Epidermal melanocyte (primary cell): ENCODE data around the gene NTN5.

Experiments
- DNase-seq: peaks from one replicate; pipeline ENCODE4 v3.0.0; 2011; ENCODE audit warnings: low spot score; ENCODE audit not compliant: insufficient read length

The NTN5 gene

DNA sequence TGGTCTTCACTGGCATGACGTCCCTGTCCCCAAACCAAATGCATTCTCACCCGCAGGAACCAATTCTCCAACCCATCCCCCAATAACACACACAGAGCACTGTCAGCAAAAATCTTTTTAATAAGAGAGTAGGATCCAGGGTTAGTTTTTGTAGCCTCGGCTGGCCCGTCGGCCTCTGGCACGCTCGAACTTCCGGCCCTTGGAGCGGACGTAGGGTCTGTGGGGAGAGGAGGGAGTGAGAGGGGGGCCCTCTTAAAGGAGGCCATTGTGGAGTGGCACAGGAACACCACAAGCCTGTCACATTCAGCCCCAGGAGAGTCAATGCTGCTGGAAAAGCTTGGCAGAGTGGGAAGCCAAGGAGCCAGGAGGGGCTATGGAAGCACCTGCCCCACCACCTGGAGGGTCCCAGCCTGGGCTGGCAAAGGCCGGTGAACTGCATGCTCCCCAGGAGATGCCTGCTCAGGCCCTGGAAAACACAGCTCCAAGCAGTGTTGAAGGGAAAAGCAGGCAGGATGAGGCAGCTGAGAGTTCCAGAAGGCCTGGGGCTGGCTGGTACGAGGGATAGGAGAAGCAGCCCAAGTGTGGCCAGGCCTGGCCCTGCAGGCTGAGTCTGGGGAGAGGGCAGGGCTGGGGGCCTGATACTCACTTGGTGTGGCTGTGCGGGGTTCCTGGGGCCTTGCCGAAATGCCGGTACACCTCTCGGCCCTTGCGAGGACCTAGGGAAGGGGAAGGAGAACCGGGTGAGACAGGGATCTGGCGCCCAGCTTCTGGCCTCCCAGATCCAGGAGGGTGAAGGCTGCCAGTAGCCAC lies 57.4 kb downstream of the NTN5 start:
- no peak for DNase-seq

DNA sequence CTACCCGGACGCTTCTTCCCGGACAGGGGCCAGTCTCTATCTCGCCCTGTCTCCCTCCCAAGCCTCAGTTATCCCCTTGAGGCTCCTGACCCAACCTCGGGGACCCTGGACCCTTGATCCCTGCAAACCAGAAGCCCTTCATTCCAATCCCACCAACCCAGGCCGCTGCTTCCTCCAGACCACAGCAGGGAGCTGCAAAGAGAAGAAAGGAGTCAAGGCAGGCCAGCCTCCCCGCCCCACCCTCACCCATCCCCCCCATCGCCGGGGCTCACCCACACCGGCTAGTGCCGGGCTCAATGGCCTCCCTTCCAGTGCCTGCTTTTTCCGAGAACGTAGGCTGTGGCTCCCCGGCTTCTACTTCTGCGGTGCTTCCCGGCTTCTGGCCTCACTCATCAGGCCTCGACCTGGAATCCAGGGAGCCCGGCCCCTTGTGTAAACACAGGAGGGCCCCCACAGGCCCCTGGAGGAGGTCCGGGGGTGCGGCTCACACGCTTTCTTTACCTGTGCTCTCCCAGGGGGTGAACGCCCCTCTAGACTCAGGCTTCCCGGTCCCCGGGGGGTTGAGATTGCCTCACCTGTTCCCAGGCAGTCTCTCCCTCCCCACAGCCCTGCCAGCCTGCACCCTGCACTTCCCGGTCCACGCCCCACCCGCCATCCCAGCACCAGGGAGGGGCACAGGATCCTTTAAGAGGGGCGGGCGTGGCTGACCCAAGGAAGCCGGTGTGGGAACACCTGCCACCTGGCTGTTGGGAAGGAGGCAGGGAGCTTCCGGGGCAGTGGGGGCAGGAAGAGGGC lies 58.2 kb downstream of the NTN5 start, which contains the start of gene FAM83E:
FAM83E (minus strand) TSS at position 641 of the 795 bp plus-strand sequence. CDS start 1,704 bp downstream, outside the sequence.
- DNase-seq, result no peak

DNA sequence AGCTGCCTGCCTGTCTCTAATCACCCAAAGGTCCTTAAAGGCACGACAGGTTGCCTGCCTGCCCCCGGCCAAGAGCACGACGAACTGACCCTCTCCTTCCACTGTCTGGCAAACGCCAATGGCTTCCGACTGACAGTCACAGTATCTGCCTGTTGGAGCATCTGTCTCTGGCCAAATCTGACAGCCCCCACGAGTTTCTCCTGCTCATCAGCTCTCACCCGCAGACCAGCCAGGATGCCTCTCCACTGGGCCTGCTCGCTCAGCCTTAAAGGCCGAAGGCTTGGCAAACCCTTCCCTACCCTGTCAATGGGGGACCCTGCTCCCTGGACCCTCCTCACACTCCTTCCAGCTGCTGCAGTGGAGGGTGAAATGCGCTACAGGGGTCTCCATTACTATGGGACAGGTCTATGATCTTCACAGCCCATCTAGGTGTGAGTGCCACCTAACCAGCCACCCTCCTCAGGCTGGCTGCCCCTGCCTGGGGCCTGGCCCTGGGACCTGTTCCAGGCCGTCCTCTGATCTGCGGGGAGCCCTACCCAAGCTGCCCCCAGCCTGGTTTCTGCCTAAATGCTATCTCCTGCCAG lies 58.9 kb downstream of the NTN5 start:
- no peak for DNase-seq

DNA sequence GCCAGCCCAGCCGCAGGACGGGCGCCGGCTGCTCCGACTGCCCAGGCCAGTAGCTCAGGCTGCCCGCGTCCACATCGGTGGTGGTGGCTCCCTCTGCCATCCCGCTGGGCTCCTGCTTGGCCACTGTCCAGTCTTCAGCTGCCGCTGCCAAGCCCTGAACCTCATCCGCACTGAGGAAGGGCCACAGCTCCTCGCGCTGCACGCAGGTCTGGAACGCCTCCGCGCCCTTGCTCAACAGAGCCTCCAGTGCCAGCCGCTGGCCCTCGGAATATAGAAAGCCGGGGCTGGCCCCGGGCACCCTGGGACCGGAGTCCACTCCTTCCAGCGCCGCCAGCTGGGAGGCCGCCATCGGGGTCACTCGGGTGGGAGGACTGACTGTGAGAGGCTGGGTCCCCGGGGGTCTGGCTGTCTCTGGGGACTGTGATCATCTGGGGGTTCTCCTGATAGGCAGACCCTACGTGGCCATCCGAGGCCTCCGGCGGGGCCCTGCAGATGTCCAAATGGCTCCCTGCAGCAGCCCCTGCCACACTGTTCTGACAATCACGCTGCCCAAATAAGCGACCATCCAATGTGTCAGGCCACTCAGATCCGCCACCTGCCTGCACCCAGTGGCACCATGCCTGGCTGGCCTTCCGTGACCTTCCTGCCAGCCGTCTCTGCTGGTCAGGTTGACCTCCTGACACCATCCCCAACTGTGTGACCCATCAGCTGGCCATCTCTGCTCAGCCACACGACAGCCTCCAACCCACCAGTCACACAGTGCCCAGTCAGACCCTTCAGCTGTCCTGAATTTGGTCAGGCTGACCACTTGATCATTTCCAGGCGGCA lies 59.6 kb downstream of the NTN5 start:
- DNase-seq, result no peak

DNA sequence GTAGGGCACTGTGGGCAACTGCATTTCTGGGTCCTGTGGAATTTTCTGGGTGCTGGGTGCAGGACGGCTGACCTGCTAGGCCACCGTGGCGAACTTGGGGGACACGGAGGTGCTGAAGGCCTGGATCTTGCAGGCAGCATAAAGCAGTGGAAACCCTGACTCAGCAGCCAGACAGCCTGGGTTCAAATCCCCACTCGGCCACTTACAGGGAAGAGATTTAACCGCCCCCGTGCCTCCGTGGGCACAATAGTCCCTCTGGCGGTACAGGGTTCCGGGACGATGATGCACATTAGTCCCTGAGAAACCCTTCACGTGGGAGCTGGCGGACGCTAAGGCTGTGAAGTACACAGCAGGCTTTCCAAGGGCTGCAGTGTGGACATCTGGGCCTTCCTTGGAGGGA lies 60.9 kb downstream of the NTN5 start:
- DNase-seq, result no peak
